Activated CD4-positive, alpha-beta memory T cell treated with anti-CD3 and anti-CD28 coated beads, Interleukin-2, amount 10 ng/mL, durations not matched to agents 7 days and 5 days (primary cell): ENCODE results near the gene NT5DC2. TPM values are rescaled to one million over a fixed set of nuclear protein-coding genes. Genes with fewer than 3 reads are reported as not detected.

Source experiments
- CTCF ChIA-PET: fragments of 350-600 bp; sonication (Branson Sonifier 250); formaldehyde crosslinking; loops from one replicate; lab custom pipeline; 2021; ENCODE audit warnings: antibody characterized with exemption, inconsistent platforms; lab: Charles Lee
- POLR2A ChIA-PET: fragments of 350-600 bp; sonication (Branson Sonifier 250); formaldehyde crosslinking; loops from one replicate; lab custom pipeline; 2021; ENCODE audit warnings: antibody characterized with exemption; lab: Charles Lee
- DNase-seq: peaks from one replicate; pipeline ENCODE4 v3.0.0-alpha.2; 2020
- H3K27ac Mint-ChIP-seq: one replicate; pipeline ENCODE4 v1.8.0; 2021; ENCODE audit warnings: mild to moderate bottlenecking, mixed read lengths
- H3K27me3 Mint-ChIP-seq: one replicate; pipeline ENCODE4 v1.8.0; 2021; ENCODE audit warnings: mixed read lengths
- H3K36me3 Mint-ChIP-seq: one replicate; pipeline ENCODE4 v1.8.0; 2021; ENCODE audit warnings: low read depth, mixed read lengths
- H3K4me1 Mint-ChIP-seq: one replicate; pipeline ENCODE4 v1.8.0; 2021; ENCODE audit warnings: mixed read lengths
- H3K4me3 Mint-ChIP-seq: one replicate; pipeline ENCODE4 v1.8.0; 2021; ENCODE audit warnings: mild to moderate bottlenecking, mixed read lengths
- H3K9me3 Mint-ChIP-seq: one replicate; pipeline ENCODE4 v1.8.0; 2021; ENCODE audit warnings: mixed read lengths
- total RNA-seq, 2 experiments: library from RNA; stranded (reverse); gene quantifications; one replicate each; pipeline ENCODE4 v1.2.3, GENCODE V29; 2021

NT5DC2 gene
- 10 to 100 TPM; 26.2 to 28.1 TPM for total RNA-seq

DNA sequence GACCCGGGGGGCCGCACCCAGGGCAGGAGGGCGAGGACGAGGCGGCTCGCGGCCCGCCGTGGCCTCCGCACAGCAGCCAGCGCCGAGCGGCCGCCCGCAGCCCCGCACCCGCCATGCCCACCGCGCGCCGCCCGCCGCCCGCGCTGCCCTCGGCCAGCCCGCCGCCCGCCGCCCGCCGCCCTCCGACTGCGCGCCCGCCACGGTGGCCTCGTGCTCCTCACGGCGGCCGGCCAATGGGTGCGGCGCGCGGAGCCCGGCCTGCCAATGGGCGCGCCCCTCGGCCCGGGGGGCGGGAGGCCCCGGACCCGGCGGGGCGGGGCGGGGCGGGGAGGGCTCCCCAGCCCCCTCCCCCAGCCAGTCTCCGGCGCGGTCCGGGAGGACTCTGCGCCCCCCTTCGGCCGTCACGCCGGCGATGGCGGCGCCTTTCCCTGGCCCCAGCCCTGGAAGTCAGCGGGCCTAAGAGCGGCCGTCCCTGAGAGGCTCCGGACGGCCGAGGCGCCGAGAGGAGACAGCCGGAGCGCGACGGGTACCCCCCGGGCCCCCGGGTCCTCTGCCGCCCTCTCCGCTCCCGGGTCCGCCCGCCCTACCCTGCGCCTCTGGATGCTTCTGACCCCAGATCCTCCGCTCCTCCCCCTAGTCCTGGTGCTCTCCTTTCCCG, at the start of gene NT5DC2:
Gene NT5DC2, minus strand, starts transcription at position 235 of the 658 bp plus-strand sequence. Its CDS starts 120 bp downstream, at position 115.
- peak within 1 kb of the TSS; percentile 62 for H3K27ac Mint-ChIP-seq
- peak; percentile 76 for DNase-seq
- H3K27me3 Mint-ChIP-seq = no peaks in the 10 kb centered on the region
- peaks cover 41% of the 10 kb centered on the region for H3K4me1 Mint-ChIP-seq
- peaks cover 15% of the 10 kb centered on the region for H3K36me3 Mint-ChIP-seq
- ChIA-PET POLR2A (no interaction called here), CTCF (no interaction called here)
- peak within 1 kb of the TSS; percentile 76 for H3K4me3 Mint-ChIP-seq
- no peaks in the 10 kb centered on the region for H3K9me3 Mint-ChIP-seq

DNA sequence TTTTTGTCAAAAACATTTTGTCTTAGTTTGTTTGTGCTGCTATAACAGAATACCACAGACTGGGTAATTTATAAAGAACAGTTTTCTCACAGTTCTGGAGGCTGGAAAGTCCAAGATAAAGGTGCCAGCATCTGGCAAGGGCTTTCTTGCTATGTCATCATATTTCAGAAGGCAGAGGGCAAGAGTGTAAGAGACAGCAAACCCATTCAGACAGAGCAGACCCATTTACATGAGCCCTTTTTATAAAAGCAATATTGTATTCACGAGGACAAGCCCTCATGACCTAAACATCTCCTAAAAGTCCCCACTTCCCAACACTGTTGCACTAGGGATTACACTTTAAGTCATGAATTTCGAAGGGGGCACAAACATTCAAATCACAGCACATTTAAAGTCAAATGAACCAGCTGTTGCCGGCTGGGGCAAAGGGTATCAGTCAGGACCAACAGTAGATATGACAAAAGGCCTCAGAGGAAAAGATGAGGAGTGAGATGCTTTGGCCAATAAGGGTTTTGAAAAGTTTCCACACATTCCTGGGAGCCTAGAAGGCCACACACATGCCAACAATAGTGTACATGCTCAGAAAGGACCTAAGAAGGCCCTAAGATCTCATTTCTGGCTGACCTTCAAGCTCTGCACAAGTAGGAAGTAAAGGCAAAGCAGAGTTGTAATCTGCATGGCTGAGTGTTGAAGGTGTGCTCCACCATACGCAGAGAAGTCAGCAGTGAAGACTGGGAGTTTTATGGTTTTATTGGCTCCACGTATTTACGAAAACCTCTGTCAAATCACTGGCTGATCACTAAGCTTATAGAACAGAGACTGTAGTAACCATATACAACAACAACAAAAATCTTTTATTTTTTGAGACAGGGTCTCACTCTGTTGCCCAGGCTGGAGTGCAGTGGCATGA, 40.7 kb upstream of the NT5DC2 start:
- Mint-ChIP-seq H3K4me1 (no peaks in the 10 kb centered on the region), H3K9me3 (no peaks in the 10 kb centered on the region), H3K4me3 (no peak overlapping the region), H3K27me3 (no peaks in the 10 kb centered on the region), H3K27ac (no peak overlapping the region), H3K36me3 (peaks cover 51% of the 10 kb centered on the region)
- POLR2A ChIA-PET = no interaction called here
- DNase-seq = no peak
- CTCF ChIA-PET = no interaction called here

DNA sequence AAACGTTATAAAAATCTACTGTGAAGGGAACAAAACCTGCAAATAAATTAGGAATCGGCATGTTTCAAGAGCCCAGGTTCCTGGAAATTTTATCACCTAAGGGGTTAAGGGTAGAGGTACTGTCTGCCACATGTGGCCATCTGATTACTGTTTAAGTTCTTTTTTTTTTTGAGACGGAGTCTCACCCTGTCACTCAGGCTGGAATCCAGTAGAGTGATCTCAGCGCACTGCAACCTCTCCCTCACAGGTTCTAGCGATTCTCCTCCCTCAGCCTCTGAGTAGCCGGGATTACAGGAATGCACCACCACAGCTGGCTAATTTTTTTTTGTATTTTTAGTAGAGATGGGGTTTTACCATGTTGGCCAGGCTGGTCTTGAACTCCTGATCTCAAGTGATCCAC, 38.6 kb upstream of the NT5DC2 start:
- Mint-ChIP-seq H3K4me1 (no peaks in the 10 kb centered on the region), H3K9me3 (no peaks in the 10 kb centered on the region), H3K27me3 (no peaks in the 10 kb centered on the region), H3K27ac (no peak overlapping the region), H3K4me3 (no peak overlapping the region), H3K36me3 (peaks cover 37% of the 10 kb centered on the region)
- ChIA-PET POLR2A (no interaction called here), CTCF (no interaction called here)
- DNase-seq = no peak

DNA sequence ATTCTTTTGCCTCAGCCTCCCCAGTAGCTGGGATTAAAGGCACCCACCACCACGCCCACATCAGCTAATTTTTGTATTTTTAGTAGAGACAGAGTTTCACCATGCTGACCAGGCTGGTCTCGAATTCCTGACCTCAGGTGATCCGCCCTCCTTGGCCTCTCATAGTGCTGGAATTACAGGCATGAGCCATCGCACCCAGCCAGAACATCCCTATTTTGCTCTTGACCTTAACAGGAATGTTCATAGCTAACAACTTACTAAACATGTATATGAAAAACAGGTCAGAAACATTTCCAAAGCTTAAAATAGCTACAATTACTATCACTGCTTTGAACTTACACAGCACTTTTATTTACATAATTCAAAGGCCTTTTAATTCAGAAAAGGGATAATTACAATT, 36.4 kb upstream of the NT5DC2 start:
- Mint-ChIP-seq H3K4me1 (no peaks in the 10 kb centered on the region), H3K27ac (no peak overlapping the region), H3K9me3 (no peaks in the 10 kb centered on the region), H3K4me3 (no peak overlapping the region), H3K27me3 (no peaks in the 10 kb centered on the region), H3K36me3 (peaks cover 34% of the 10 kb centered on the region)
- CTCF ChIA-PET = interaction anchor here (1.1 to 1.3 kb wide), 2 partner anchors 10 to 11 kb away, joined by 3 to 4 read pairs; no protein-coding TSS in a partner anchor
- no peak for DNase-seq
- POLR2A ChIA-PET = no interaction called here

DNA sequence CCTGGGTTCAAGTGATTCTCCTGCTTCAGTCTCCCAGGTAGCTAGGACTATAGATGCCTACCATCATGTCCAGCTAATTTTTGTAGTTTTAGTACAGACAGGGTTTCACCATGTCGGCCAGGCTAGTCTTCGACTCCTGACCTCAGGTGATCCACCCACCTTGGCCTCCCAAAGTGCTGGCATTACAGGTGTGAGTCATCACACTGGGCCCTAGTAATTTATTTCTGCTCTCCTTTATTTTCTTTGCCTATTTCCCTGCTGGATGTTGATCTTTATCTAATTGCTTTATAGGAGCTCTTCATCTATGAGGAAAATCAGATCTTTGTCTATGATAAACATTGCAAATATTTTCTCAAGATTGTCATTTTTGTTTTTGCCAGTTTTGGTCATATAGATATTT, 34.4 kb upstream of the NT5DC2 start:
- H3K4me3 Mint-ChIP-seq = no peak overlapping the region
- no peak for DNase-seq
- no peaks in the 10 kb centered on the region for H3K27me3 Mint-ChIP-seq
- peaks cover 28% of the 10 kb centered on the region for H3K36me3 Mint-ChIP-seq
- CTCF ChIA-PET = interaction anchor here (0.6 to 0.9 kb wide), 2 partner anchors 18 to 543 kb away, joined by 3 read pairs; no protein-coding TSS in a partner anchor
- no peak overlapping the region for H3K27ac Mint-ChIP-seq
- H3K4me1 Mint-ChIP-seq = no peaks in the 10 kb centered on the region
- H3K9me3 Mint-ChIP-seq = no peaks in the 10 kb centered on the region
- POLR2A ChIA-PET = no interaction called here

DNA sequence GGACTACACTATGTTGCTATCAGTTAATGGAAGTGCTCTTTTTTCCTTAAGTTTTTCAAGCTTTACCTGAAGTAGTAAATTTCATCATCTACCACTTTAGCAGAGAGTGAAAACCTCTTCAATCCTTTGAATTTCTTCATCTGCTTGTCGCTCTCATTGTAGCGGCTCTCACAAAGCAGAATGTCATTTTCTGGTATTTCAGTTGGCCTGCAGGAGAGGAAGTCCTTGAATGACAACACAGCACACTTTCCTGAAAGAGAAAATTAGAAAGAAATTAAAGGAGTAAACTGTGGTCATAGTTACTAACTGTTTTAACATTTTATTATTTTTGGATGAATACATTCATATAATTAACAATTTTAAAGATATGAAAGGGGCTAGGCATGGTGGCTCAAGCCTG, 30.3 kb upstream of the NT5DC2 start:
- POLR2A ChIA-PET = no interaction called here
- H3K9me3 Mint-ChIP-seq = no peaks in the 10 kb centered on the region
- DNase-seq = no peak
- H3K4me3 Mint-ChIP-seq = no peak overlapping the region
- H3K36me3 Mint-ChIP-seq = peaks cover 51% of the 10 kb centered on the region
- H3K27ac Mint-ChIP-seq = no peak overlapping the region
- no peaks in the 10 kb centered on the region for H3K27me3 Mint-ChIP-seq
- no peaks in the 10 kb centered on the region for H3K4me1 Mint-ChIP-seq
- CTCF ChIA-PET = no interaction called here

DNA sequence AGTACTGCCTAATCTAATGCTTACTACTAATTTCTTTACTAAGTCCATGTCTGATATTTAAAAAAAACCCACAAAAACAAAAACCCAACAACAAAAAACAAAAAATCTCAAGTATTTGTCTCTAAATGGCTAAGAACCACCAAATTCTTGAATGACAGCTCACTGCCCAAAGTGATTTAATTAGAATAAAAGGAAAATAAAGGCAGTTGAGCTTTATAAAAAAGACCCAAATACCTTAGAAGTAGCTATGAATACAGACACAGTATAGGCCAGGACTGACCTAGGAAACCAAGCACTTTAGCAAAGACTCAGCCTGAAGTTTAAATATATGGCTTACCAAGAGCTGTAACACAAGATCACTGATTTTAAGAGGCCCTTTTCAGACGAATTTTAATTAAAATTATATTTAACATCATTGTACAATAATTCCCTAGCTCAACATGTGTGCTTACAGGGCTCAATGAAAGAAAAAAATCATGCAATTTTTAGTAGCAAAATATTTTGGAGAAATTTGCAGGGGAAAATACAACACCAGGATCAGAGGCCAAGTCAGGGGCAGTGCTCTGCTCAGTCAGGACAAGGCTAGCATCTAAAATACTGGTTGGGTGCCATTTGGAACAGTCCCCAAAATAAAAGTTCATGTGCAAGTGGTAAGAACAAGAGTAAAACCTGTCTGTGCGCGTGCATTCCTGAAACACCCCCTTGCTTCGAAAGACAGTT, 27.5 kb upstream of the NT5DC2 start:
- ChIA-PET POLR2A (no interaction called here), CTCF (interaction anchor here (1.1 kb wide), 1 partner anchor 9 kb away, joined by 3 read pairs; no protein-coding TSS in a partner anchor)
- Mint-ChIP-seq H3K9me3 (no peaks in the 10 kb centered on the region), H3K27me3 (no peaks in the 10 kb centered on the region), H3K4me3 (no peak overlapping the region), H3K36me3 (peaks cover 61% of the 10 kb centered on the region), H3K27ac (no peak overlapping the region), H3K4me1 (no peaks in the 10 kb centered on the region)
- DNase-seq = no peak

DNA sequence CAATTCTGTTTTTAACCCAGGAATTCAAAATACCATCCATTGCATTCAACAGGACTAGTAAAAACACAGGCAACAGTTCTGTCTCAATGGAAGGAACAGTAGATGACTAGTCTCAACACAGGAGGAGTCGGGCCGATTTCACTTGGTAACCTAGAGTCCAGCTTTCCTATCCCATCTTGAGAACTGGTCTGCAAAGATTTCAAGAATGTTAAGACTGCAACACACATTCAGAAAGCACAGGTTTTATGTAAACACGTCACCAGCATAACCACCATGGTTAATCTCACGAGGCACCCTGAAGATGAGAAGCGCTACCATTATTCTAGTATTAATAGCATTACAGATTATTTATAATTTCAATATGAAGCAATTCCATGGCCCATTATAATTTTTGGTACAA, 24.8 kb upstream of the NT5DC2 start:
- ChIA-PET CTCF (no interaction called here), POLR2A (interaction anchor here (0.6 to 1.3 kb wide), 2 partner anchors 10 to 198 kb away, joined by 3 to 4 read pairs; no protein-coding TSS in a partner anchor)
- Mint-ChIP-seq H3K4me1 (no peaks in the 10 kb centered on the region), H3K9me3 (no peaks in the 10 kb centered on the region), H3K27ac (no peak overlapping the region), H3K36me3 (peaks cover 70% of the 10 kb centered on the region), H3K4me3 (no peak overlapping the region), H3K27me3 (no peaks in the 10 kb centered on the region)
- no peak for DNase-seq

DNA sequence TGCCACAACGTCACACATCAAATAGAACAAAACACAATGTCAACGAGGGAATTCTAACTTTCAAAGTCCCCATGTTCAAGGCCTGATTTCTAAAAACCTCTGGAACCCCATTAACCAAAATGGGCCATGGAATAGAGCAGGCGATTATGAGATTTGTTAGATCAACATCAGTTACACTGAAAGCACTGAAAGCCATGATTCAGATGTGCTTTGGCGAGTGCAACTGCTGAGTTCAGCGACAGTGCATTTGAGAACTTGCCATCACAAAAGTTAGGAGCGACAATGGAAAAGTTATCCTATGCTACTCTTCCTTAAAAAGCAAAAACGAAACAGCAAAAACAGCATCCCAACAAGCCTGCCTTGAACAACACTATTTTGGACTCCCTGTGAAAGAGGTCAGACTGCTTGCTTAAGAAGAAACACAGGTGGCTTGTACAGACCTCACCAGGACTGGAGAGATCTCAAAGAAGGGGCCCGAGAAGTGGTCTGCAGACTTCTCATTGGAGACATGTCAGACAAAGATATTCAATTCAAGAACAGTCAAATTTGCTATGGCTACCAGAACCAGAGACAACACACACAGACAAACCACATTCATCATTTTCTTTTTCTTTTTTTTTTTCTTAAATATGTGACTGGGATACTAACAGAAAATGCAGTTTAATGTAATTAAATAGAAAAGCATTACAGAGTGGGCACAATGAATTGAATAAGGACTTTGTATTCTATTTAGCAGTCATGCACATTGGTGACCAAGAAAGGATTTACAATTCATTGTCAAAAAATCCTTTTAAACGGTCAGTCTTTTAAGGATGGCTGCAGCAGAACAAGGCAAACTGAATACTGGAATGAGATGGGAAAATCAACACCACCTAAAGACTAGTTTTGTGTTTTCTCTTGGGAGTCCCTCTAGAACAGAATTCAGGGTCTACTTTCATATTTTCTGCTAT, 23.6 kb upstream of the NT5DC2 start:
- DNase-seq = no peak
- CTCF ChIA-PET = no interaction called here
- no peaks in the 10 kb centered on the region for H3K4me1 Mint-ChIP-seq
- H3K36me3 Mint-ChIP-seq = peaks cover 63% of the 10 kb centered on the region
- no peak overlapping the region for H3K4me3 Mint-ChIP-seq
- POLR2A ChIA-PET = no interaction called here
- H3K9me3 Mint-ChIP-seq = no peaks in the 10 kb centered on the region
- no peaks in the 10 kb centered on the region for H3K27me3 Mint-ChIP-seq
- H3K27ac Mint-ChIP-seq = no peak overlapping the region

DNA sequence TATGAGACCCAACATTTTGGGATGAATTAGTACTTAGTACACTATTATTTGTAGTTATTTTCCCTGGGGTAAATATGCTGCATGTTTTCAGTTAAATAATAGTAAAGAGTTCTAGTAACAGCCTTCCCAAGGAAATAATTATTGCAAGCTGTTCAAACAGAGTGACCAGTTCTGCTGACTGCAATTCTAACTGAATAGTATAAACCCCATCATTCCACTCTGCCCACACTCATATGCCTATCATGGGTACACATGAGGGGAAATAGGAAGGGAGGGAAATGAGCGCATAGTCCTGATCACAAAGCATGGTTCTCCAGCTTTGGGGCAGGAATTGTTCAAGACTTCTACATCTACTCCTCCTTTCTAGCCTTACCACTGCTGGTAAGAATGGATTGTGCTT, 21.4 kb upstream of the NT5DC2 start:
- Mint-ChIP-seq H3K9me3 (no peaks in the 10 kb centered on the region), H3K27me3 (no peaks in the 10 kb centered on the region), H3K4me1 (no peaks in the 10 kb centered on the region), H3K4me3 (no peak overlapping the region), H3K27ac (no peak overlapping the region), H3K36me3 (peaks cover 57% of the 10 kb centered on the region)
- no peak for DNase-seq
- CTCF ChIA-PET = no interaction called here
- POLR2A ChIA-PET = no interaction called here

DNA sequence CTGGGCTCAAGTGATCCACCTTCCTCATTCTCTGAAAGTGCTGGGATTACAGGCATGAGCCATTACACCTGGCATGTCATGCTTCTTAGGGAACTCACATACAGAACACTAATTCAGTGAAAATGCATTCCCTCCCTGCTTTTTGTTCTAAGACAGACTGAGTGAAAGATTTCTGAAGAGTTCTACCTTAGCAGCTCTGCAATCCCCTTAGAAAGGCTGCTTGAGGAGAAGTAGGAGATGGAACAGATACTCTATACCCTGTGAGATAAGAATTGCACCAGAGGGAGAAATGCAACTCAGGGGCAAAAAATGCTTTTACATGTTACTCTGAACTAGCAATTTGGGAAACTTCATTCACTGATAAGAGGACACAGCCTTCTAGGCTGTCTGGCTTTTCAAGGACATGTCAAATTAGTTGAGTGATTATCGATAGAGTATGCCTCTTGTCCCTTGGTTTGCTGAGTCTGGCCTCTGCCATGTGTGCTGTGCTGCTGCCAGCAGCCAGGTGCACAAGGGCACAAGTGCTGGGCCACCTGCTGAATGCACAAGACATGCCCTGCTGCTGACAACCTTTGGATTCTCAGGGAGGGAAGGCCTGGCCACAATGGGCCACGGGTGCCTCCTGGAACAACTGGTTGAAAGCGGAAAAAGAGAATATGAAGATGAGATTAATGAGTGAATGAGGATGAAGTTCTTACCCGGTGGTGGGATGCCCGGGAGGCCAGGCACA, 20.5 kb upstream of the NT5DC2 start:
- H3K4me1 Mint-ChIP-seq = peaks cover 2% of the 10 kb centered on the region

More for the DNA sequence above, 20.5 kb upstream of the NT5DC2 start:
- Mint-ChIP-seq H3K4me3 (no peak overlapping the region), H3K27ac (no peak overlapping the region), H3K27me3 (no peaks in the 10 kb centered on the region), H3K9me3 (no peaks in the 10 kb centered on the region), H3K36me3 (peaks cover 51% of the 10 kb centered on the region)
- POLR2A ChIA-PET = no interaction called here
- CTCF ChIA-PET = interaction anchor here (0.7 kb wide), 1 partner anchor 9 kb away, joined by 4 read pairs; no protein-coding TSS in a partner anchor
- DNase-seq = no peak
